Measurements from ENCODE around the gene ACOXL. TPM values are rescaled to one million over a fixed set of nuclear protein-coding genes. Genes with fewer than 3 reads are reported as not detected.

The ACOXL gene
- total and polyA plus RNA-seq, 10 of the 15 experiments (the other 5 are each of a cell fraction or from before 2014, with no cell fraction given), result 0.05 to 1.3 (median 0.71) TPM

DNA sequence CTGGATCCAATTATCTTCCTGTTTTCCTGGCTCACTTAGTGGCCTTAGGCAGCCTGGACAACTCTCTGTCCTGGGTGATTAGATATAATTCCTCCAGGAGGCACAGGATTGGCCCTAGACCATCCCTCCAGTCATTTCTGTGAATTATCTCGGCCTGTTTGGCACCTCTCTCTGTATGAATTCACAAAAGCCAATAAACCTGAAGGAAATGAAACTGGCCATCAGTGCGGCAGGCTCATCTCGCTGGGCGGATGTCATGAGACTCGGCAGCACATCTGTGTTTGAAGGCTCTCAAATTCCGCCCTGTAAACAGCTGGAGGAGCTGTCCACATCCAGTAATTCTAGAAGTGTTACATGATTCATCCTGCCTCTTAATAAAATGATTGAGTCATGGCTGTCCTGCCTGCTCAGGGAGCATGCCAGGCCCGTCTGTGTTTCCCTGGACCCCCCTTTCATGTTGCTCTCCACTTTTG, 38.6 kb downstream of the ACOXL start (continued):
- TF ChIP-seq MEF2A (IDR thresholded peaks at IDR 0.05; ENCODE audit: insufficient read depth, low read depth, low read length), result no peak
- no peak for TF ChIP-seq CBX3 (IDR thresholded peaks at IDR 0.05; ENCODE audit: borderline replicate concordance, low read depth)

DNA sequence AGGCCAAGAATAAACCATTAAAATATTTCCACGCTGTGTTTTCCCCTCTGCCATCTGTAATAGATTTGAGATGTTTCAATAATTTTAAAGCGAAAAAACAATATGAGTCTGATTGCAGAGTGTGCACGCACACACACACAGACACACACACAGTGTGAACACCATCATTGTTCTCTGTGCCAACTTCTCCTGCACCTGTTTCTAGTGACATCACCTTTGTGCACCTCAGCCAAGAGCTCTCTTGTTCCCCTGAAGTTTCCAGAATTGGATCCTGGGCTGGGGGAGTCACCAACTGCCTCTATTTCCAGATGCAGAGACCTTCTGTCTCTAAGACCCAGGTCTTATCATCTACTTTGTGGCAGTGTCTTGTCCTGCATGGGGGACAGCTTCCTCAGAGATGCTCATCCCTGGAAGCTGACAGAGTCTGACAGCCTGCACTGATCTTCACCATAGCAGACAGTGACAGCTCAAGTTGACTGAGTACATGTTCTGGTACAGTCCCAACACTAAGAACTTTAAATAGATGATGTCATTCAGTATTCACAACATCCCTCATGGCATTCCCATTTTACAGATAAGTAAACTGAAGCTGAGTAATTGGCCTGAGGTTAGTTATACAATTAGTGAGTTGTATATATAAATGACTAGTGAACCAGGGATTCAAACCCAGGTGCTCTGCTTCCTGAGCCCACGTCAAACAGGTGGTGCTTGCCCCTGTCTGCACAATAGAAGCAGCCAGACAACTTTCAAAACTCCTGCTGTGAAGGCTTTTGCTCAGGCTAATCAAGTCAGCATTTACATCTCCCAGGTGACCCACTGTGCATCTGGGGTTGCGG, 39.4 kb downstream of the ACOXL start:
- no peak for TF ChIP-seq KDM1A (IDR thresholded peaks at IDR 0.05; ENCODE audit: borderline replicate concordance)
- TF ChIP-seq, protein P1, sequence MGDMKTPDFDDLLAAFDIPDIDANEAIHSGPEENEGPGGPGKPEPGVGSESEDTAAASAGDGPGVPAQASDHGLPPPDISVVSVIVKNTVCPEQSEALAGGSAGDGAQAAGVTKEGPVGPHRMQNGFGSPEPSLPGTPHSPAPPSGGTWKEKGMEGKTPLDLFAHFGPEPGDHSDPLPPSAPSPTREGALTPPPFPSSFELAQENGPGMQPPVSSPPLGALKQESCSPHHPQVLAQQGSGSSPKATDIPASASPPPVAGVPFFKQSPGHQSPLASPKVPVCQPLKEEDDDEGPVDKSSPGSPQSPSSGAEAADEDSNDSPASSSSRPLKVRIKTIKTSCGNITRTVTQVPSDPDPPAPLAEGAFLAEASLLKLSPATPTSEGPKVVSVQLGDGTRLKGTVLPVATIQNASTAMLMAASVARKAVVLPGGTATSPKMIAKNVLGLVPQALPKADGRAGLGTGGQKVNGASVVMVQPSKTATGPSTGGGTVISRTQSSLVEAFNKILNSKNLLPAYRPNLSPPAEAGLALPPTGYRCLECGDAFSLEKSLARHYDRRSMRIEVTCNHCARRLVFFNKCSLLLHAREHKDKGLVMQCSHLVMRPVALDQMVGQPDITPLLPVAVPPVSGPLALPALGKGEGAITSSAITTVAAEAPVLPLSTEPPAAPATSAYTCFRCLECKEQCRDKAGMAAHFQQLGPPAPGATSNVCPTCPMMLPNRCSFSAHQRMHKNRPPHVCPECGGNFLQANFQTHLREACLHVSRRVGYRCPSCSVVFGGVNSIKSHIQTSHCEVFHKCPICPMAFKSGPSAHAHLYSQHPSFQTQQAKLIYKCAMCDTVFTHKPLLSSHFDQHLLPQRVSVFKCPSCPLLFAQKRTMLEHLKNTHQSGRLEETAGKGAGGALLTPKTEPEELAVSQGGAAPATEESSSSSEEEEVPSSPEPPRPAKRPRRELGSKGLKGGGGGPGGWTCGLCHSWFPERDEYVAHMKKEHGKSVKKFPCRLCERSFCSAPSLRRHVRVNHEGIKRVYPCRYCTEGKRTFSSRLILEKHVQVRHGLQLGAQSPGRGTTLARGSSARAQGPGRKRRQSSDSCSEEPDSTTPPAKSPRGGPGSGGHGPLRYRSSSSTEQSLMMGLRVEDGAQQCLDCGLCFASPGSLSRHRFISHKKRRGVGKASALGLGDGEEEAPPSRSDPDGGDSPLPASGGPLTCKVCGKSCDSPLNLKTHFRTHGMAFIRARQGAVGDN (IDR thresholded peaks at IDR 0.05), result no peak
- Histone ChIP-seq H3K9ac (ENCODE audit: control insufficient read depth, insufficient read depth, low read length) (no peak overlapping the region), H2AFZ (ENCODE audit: control insufficient read depth, low read depth, low read length) (no peak overlapping the region), H3K36me3 (ENCODE audit: control insufficient read depth in 2 of 2, insufficient read depth in 2 of 2, low read length in 1 of 2) (no peaks in the 10 kb centered on the region), H3K4me1 (ENCODE audit: control insufficient read depth, insufficient read depth, low read length) (no peaks in the 10 kb centered on the region), H3K27ac (ENCODE audit: control insufficient read depth, insufficient read depth) (no peak overlapping the region), H3K27me3 (replicated peaks in 1 of 2; ENCODE audit: control insufficient read depth in 2 of 2, insufficient read depth in 2 of 2, low read length in 1 of 2) (no peaks in the 10 kb centered on the region; a peak in 1 of 4 replicates), H4K20me1 (ENCODE audit: control insufficient read depth, insufficient read depth) (no peaks in the 10 kb centered on the region), H3K79me2 (ENCODE audit: control insufficient read depth, insufficient read depth, low read length) (no peaks in the 10 kb centered on the region), H3K4me3 (no peak overlapping the region), H3K4me2 (ENCODE audit: control insufficient read depth, insufficient read depth) (no peak overlapping the region), H3K9me3 (replicated peaks; ENCODE audit: control insufficient read depth, insufficient read depth, low read length) (no peaks in the 10 kb centered on the region; the same call in 2 of the 3 replicates)
- ChIA-PET SMC1A (ENCODE audit: uncharacterized antibody, unreplicated experiment) (no interaction called here), POLR2A (no interaction called here), RAD21 (ENCODE audit: unreplicated experiment) (no interaction called here), CTCF (interaction anchor here (0.6 to 1.4 kb wide), 4 partner anchors 10 to 40 kb away, joined by 3 to 5 read pairs (median 4); no protein-coding TSS in a partner anchor)
- 49% methylated on average over 5 of the region's 5 CpGs for WGBS (ENCODE audit: insufficient coverage, insufficient replicate concordance, low lambda C conversion rate, missing lambda C conversion rate)
- DNase-seq (ENCODE audit: low read depth, low spot score), result no peak
- no peak; the same call in 2 of the 3 replicates for ATAC-seq
- in situ Hi-C loops (cut with MboI) (no loop called here), intact Hi-C loops (cut with micrococcal nuclease; ENCODE audit: unreplicated experiment) (no loop called here)
- BruUV-seq (replicated peaks), result no TSS peak
- no peak for FAIRE-seq

Data from GM12878 (cell line).